ENCODE measurements around the gene MRAP2. TPM values are rescaled to one million over a fixed set of nuclear protein-coding genes. Genes with fewer than 3 reads are reported as not detected.
"Not testable (repeated sequence)": the region's sequence is repeated elsewhere in the genome, so short reads cannot be mapped to it uniquely, and the experiment has no call there.

Gene MRAP2
- total RNA-seq, 3 donors from 2014 or later = 0.16 to 9.4 (median 0.33) TPM

DNA sequence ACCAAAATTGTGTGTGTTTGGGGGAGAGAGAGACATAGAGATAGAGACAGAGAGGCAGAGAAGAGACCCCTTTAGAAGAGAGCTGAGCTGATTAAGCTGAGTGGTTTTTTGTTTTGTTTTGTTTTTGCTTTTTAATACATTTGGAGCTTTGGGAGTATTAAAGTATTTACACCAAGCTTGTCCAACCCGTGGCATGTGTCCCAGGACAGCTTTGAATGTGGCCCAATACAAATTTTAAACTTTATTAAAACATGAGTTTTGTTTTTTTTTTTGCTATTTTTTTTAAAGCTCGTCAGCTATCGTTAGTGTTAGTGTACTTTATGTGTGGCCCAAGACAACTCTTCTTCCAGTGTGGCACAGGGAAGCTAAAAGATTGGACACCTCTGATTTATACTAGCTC is 56.0 kb downstream of the MRAP2 start:
- TF ChIP-seq POLR2A (IDR thresholded peaks at IDR 0.05) (no peak), POLR2AphosphoS5 (IDR thresholded peaks at IDR 0.05) (no peak)
- TF ChIP-seq, protein P1, sequence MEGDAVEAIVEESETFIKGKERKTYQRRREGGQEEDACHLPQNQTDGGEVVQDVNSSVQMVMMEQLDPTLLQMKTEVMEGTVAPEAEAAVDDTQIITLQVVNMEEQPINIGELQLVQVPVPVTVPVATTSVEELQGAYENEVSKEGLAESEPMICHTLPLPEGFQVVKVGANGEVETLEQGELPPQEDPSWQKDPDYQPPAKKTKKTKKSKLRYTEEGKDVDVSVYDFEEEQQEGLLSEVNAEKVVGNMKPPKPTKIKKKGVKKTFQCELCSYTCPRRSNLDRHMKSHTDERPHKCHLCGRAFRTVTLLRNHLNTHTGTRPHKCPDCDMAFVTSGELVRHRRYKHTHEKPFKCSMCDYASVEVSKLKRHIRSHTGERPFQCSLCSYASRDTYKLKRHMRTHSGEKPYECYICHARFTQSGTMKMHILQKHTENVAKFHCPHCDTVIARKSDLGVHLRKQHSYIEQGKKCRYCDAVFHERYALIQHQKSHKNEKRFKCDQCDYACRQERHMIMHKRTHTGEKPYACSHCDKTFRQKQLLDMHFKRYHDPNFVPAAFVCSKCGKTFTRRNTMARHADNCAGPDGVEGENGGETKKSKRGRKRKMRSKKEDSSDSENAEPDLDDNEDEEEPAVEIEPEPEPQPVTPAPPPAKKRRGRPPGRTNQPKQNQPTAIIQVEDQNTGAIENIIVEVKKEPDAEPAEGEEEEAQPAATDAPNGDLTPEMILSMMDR (IDR thresholded peaks at IDR 0.05) = no peak
- H3K4me1 ChIP-seq = no peaks in the 10 kb centered on the region
- intact Hi-C loops (cut with DNase I; ENCODE audit: low total_unique reads) = no loop called here
- DNase-seq (ENCODE audit: low spot score in 2 of 2) = no peak
- no peaks in the 10 kb centered on the region for H3K36me3 ChIP-seq
- H3K9me3 ChIP-seq = peaks cover 0 to 9% of the 10 kb centered on the region in 2 donors
- no peak overlapping the region for H3K27ac ChIP-seq
- H3K27me3 ChIP-seq = no peaks in the 10 kb centered on the region
- H3K4me3 ChIP-seq = no peak overlapping the region

DNA sequence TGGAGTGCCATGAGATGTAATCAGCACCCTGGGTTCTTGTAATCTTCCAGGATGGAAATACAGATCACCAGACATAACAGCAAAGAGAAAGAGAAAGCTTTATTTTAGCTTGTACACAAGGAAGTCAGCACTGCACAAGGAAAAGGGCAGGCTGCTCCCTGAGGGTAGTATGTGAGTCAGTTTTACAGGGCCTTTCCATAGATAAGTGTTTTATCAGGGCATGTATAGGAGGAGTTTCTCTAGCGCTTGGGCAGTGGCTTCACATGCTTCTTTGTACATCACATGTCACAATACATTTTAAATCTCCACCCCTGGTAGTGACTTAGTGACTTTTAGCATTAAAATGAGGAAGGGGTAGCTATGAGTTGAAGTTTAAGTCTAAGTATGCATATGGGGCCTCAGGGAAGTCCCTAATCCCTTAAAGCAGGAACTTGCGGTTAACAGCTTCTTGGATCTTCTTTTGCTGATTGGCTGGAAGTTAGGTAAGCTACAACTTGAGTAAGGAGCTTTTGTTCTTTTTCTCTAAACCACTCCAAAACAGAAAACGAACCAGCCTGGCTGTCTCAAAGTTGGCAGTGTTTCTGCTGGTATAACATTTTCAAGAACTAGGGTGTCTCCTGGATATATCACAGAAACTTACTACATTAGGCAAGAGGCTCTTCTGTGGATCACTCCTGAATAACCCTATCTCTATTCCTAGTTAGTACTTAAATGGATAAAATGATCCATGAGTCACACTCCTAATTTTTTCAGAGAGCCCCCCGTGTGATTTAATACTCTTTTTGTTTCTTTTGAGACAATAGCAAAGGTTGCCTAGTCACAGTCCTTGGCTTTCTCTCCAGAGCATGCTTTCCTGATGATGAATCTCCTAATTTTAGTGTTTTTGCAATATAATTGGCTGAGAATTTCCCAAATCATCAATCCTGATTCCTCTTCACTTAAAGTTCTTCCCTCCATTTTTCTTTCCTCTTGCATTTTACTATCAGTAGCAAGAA is 60.2 kb downstream of the MRAP2 start:
- TF ChIP-seq POLR2A (IDR thresholded peaks at IDR 0.05) (no peak), POLR2AphosphoS5 (IDR thresholded peaks at IDR 0.05) (no peak)
- TF ChIP-seq, protein P1 (IDR thresholded peaks at IDR 0.05) = no peak
- Histone ChIP-seq H3K36me3 (no peaks in the 10 kb centered on the region), H3K9me3 (peaks cover 0 to 9% of the 10 kb centered on the region in 2 donors), H3K4me1 (no peaks in the 10 kb centered on the region), H3K27ac (no peak overlapping the region), H3K4me3 (no peak overlapping the region), H3K27me3 (no peaks in the 10 kb centered on the region)
- intact Hi-C loops (cut with DNase I; ENCODE audit: low total_unique reads) = loop anchor here (10.0 kb wide), 1 partner anchor 1399 kb away; no protein-coding TSS in a partner anchor
- DNase-seq (ENCODE audit: low spot score in 2 of 2) = no peak

DNA sequence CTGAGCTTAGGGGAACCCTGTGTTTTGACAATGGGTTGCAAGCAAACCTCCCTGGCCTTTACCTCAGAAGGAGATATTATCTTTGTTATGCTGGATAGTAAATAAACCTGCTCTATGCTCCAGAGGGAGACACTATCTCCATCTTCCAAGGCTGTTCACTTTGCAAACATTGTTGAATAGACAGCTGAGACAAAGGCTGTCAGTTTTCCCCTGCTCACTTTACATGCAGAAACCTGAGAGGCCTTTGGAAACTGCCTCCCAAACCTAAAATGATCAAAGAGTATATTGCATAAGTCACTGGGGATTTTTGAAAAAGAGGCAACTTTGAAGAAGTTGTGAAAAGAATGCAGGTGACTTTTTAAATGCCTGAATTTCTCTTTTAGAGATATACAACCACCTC is 61.6 kb downstream of the MRAP2 start:
- TF ChIP-seq POLR2AphosphoS5 (IDR thresholded peaks at IDR 0.05) = no peak
- TF ChIP-seq, protein P1 (IDR thresholded peaks at IDR 0.05) = no peak
- TF ChIP-seq POLR2A (IDR thresholded peaks at IDR 0.05) = no peak
- Histone ChIP-seq H3K27me3 (no peaks in the 10 kb centered on the region), H3K4me3 (no peak overlapping the region), H3K4me1 (no peaks in the 10 kb centered on the region), H3K36me3 (no peaks in the 10 kb centered on the region), H3K9me3 (peaks cover 0 to 9% of the 10 kb centered on the region in 2 donors), H3K27ac (no peak overlapping the region)
- intact Hi-C loops (cut with DNase I; ENCODE audit: low total_unique reads) = loop anchor here (10.0 kb wide), 1 partner anchor 1400 kb away; no protein-coding TSS in a partner anchor
- no peak for DNase-seq (ENCODE audit: low spot score in 2 of 2)

DNA sequence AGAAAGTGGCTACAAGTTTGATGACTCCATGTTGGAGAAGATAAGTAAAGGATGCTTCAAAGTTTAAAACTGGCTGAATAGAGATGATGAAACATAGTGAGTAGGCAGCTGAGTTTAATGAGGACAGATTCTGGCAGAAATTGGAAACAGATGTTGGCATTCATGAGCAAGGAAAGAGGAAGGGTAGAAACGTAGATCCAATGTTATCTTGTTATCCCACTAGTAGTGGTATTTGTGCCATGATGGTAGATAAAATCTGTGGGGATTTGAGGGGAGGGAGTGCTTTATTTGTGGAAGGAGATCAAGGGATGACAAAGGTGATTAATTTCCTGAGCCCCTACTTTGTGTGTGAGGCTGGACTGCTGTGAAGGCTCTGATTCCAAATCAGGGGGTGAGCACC is 69.5 kb downstream of the MRAP2 start:
- Histone ChIP-seq H3K4me3 (no peak overlapping the region), H3K27me3 (no peaks in the 10 kb centered on the region), H3K4me1 (no peaks in the 10 kb centered on the region), H3K27ac (no peak overlapping the region), H3K9me3 (peaks cover 0 to 6% of the 10 kb centered on the region in 2 donors), H3K36me3 (no peaks in the 10 kb centered on the region)
- no peak for TF ChIP-seq POLR2A (IDR thresholded peaks at IDR 0.05)
- TF ChIP-seq, protein P1 (IDR thresholded peaks at IDR 0.05) = no peak
- no peak for TF ChIP-seq POLR2AphosphoS5 (IDR thresholded peaks at IDR 0.05)
- no peak for DNase-seq (ENCODE audit: low spot score in 2 of 2)
- intact Hi-C loops (cut with DNase I; ENCODE audit: low total_unique reads) = no loop called here

DNA sequence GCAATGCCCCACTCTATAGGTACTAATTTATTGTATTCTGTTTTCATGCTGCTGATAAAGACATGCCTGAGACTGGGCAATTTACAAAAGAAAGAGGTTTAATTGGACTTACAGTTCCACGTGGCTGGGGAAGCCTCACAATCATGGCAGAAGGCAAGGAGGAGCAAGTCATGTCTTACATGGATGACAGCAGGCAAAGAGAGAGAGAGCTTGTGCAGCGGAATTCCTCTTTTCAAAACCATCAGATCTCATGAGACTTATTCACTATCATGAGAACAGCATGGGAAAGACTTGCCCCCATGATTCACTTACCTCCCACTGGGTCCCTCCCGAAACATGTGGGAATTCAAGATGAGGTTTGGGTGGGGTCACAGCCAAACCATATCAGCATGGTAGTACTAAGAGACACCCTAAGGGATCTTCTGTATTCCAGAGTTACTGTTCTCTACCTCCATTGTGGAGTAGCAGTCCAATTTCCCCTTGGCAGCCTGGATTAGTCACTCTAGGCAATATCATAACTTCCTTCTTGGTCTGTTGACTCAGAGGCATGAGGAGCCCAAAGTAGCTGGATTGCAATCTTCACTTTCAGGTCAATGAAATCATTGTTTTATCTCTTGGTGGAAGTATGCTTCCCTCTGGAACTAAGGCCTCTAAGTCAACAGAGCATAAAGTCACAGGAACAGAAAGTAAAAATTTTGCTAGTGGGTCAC is 71.8 kb downstream of the MRAP2 start:
- H3K36me3 ChIP-seq; H3K4me1 ChIP-seq; H3K27ac ChIP-seq; DNase-seq (ENCODE audit: low spot score in 2 of 2); H3K9me3 ChIP-seq; H3K4me3 ChIP-seq; H3K27me3 ChIP-seq; intact Hi-C loops (cut with DNase I; ENCODE audit: low total_unique reads): not testable (repeated sequence)

Data from breast epithelium (tissue), 4 donors.